Inflammatory macrophage (primary cell): ENCODE measurements around the gene CELSR1.
"Not testable (repeated sequence)": the region's sequence is repeated elsewhere in the genome, so short reads cannot be mapped to it uniquely, and the experiment has no call there.

Experiments used
- DNase-seq, 2 donors: peaks; one replicate each; pipeline ENCODE4 v3.0.0-alpha.2; 2020 to 2022

Gene CELSR1

GRCh38 chr22:46532416-46532815 lies 5.0 kb downstream of the CELSR1 start:
- no peak for DNase-seq

- no peak for DNase-seq
Observed at GRCh38 chr22:46531581-46532175, 5.7 kb downstream of the CELSR1 start.

DNA sequence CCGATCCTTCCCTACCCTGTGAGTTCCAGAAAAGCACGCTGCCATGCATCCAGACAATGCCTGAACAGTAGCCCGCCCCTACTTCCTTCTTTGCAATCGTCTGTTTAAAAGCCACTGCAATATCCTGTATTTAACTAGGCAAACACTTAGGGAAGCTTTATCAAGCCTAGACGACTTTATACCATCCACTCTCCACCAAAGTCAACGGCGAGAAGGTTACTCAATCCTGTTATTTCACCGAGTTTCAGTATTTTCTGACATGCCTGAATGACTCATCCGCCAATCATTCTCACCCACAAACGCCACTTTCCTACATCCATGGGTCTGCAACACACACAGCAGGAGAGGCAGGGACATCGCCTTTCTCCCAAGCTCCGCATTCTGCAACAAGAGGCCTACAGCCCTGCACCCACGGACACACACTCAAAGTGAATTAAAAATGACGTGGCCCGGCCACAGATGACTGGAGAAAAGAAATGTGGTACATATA lies 9.3 kb downstream of the CELSR1 start:
- peak; percentile 97 to 99 for DNase-seq

DNA sequence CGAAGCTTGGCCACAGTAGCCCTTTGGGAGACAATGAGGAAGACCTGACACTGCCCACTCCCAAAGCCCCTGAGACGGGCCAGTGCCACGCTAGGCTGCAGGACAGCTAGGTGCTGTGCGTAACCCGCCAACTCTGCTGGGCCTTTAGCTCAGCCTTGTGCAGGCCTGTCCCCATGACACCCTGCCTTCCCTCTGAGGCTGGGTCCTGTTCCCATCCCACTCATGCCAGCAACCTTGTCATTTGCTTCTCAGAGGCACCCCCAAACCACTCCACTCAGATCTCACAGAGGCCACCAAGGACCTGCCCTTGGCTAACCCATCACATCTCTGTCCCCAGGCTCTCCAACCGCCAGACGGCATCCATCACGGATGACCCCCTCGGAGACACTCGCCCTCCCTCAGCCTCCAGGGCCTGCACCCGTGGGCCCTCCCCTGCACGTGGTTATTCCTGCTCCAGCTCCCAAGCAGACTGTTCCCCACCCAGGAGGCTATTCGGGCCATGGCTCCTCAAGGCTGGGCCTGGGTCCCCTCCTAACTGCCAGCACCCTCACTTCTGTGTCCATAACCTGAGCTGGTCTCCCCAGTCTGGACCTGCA lies 11.1 kb downstream of the CELSR1 start:
- no peak for DNase-seq

DNA sequence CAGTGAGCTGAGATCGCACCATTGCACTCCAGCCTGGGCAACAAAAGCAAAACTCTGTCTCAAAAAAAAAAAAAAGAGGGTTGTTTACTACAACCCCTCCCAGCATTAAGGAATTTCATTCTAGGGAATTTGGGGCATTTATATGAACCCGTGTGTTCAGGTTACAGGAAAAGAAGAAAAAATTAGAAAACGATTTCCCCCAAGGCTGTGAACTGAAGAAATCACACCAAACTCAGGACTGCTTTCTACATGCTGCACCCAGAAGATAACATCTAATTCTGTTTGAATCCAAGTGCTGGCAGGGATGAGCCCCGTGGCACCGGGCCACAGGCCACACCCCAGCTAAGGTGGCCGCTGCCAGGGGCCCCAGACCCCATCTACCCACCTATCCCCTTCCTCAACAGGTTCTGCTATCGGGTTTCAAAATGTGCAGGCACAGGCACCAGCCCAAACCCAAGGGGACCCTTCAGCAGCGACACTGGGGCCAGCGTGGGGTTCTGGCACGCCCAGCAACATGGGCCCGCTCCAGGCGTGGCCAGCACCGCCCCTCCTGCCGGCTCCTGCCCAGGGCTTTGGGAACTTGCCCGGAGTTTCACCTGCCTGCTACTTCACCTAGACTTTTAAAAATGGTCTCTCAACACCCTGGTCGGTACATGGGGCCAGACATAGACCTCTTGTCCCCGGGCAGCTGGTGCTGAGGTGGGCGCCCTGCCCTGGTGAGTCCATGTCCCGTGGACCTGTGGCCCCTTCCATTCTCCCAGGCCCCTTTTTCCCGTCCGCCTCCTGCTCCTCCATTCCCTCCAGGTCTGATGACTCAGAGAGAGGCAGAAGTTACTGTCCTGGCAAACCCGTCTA lies 11.8 kb downstream of the CELSR1 start:
- no peak for DNase-seq

- no peak for DNase-seq
Observed at GRCh38 chr22:46524203-46524740, 13.1 kb downstream of the CELSR1 start.

DNA sequence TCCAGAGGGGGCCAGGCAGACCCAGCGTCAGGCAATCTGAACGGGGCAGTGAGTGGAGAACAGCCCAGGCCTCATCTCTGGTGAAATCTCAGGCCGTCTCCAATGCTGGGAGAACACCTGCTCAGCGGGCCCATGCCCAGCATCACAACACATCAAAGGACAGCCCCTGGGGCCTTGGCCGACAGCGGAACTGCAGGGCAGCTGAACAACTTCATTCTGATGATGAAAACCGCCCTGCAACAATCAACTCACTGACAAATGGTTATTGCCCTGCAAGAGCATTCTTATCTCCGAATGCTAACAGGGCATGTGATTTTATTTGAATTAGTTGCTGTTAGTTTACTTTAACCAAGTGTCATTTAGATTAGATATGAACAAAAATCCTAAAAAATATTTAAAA lies 14.6 kb downstream of the CELSR1 start:
- DNase-seq, result no peak

- DNase-seq, result no peak
Observed at GRCh38 chr22:46521994-46522393, 15.4 kb downstream of the CELSR1 start.

DNA sequence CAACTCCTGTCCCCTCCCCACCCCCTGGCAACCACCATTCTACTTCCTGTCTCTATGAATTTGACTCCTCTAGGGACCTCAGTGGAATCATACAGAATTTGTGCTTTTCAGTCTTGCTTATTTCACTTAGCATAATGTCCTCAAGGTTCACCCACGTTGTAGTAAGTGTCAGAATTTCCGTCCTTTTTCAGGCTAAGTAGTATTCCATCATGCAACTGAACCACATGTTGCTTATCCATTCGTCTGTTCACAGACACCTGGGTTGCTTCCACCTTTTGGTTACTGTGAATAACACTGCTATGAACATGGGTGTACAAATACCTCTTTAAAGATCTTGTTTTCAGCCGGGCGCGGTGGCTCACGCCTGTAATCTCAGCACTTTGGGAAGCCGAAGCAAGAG lies 16.5 kb downstream of the CELSR1 start:
- no peak for DNase-seq

DNA sequence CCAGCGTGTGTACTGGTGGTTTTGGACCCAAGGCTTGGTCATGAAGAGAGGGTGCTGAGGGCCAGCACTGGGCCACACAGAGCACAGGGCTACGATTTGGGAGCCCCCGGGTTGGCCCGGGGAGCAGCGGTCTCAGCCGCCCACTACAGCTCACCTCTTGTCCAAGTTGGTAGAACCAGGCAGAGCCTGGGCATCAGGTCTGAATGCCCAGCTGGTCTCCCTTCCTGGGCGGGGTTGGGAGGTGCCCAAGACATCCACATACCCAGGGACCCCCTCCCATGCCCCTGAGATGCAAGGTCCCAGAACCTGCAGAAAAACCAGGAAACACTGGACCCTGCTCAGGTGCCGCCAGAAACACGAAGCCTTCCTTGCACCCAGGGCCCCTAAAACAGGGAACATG lies 18.0 kb downstream of the CELSR1 start:
- DNase-seq, result no peak

DNA sequence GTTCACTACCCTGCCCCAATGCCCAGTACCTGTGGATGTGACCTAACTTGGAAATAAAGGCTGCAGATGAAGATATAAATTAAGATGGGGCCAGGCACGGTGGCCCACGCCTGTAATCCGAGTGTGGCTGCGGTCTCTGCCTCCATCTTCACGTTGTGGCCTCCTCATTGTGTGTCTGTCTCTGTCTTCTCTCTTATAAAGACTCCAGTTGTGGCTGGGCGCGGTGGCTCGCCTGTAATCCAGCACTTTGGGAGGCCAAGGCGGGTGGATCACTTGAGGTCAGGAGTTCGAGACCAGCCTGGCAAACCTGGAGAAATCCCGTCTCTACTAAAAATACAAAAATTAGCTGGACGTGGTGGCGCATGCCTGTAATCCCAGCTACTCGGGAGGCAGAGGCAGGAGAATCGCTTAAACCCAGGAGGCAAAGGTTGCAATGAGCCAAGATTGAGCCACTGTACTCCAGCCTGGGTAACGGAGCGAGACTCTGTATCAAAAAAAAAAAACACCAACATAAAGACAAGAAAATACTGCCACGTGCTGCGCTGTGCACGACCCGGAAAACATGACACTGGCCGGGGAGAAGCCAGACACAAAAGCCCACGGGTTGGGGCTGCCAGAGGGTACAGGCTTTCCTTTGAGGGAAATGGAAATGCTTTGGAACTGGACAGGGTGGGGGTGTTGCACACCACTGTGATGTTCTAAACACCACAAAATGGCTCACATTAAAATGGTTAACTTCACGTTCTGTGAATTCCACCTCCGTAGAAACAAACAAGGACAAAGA lies 18.7 kb downstream of the CELSR1 start:
- DNase-seq, result no peak

DNA sequence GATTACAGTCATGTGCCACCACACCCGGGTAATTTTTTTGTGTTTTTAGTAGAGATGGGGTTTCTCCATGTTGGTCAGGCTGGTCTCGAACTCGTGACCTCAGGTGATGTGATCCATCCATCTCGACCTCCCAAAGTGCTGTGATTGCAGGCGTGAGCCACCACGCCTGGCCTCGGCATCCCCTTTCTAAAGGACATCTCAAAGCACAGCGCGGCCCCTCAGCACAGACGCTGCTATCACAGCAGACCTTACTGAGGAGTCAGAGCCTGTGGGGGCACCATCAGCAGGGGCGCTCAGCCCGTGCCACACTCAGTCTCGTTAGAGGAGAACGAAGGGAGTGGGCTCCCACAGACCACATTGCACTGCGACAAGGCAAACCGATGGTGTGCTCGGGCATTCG lies 19.4 kb downstream of the CELSR1 start:
- no peak for DNase-seq

DNA sequence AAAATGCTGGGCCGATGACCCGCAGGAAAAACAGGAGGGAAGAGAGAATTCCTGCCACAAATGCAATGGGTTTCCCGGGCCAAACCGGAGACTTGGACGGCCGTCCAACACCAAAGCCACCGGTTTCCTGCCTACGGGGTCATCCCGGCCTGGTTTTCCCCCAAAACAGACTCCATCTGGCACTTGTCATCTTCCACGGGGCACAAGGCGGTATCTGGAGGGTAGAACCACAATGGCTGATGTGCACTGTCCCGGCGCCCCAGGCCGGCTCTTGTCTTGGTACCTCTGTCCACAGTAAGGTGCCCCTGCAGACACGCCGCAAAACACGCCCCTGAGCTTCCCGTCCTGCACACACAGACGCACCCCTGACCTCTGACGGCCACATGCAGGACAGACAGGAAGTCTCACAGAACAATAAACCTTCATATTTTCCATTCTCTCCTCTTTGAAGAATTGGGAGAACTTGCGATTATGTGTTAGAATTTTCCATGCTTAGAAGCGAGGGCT lies 20.1 kb downstream of the CELSR1 start:
- DNase-seq, result no peak

DNA sequence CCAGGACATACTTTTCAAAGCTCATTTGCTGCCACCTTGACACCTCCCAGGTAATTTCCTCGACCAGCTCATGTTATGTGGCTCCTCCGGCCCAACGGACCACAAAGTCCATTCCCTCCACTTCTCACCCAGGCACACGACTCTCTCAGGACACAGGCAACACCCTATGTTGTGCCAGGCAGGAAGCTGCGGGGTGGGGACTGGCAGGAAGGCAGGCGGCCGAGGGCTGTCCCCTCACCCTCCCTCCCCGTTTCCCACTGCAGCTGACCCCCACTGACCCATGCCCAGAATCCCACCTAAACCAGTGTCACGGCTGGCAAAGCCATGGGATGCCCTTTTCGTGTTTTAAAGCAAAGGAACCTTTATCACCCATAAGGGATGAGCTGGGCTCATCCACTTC lies 20.8 kb downstream of the CELSR1 start:
- DNase-seq, result no peak

- not testable (repeated sequence) for DNase-seq
Observed at GRCh38 chr22:46516112-46516487, 21.3 kb downstream of the CELSR1 start.

- no peak for DNase-seq
Observed at GRCh38 chr22:46515208-46516111, 22.0 kb downstream of the CELSR1 start.

DNA sequence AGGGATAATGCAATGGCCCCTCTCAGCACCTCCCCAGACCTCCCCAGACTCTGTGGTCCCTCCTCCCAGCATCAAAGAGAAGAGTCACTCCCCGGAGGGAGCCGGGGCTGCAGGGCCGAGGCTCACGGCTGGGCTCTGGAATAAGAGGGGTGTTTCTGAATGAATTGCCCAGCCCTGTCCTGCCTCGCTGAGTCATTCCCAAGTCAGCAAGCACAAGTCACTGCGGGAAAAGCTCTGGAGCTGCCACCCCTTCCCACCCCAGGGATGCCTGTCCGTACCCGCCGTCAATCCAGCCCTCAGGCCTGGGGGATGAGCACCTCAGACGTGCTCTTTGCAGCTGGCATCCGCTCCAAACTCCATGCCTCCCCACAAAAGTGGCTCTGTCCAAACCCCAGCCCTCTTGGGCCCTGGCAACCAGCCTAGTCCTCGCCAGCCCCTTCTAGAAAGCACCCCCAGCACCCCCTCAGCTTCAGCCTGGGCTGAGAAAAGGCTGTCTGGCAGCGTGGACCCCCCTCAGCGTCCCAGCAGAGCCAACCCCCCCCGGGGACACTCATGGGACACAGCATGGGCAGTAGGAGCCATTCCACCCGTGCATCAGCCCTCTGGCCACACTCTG lies 22.7 kb downstream of the CELSR1 start:
- DNase-seq, result no peak

- no peak for DNase-seq
Observed at GRCh38 chr22:46513908-46514550, 23.4 kb downstream of the CELSR1 start.

GRCh38 chr22:46512683-46513082 lies 24.7 kb downstream of the CELSR1 start:
- DNase-seq, result no peak

- DNase-seq, result no peak
Observed at GRCh38 chr22:46512039-46512370, 25.4 kb downstream of the CELSR1 start.
